ENCODE measurements around the gene LRRC36. TPM values are rescaled to one million over a fixed set of nuclear protein-coding genes. Genes with fewer than 3 reads are reported as not detected.
A peak's percentile ranks its signal among the peaks of the same experiment; 100 is the strongest.

LRRC36 gene
- polyA plus RNA-seq, 3 donors = 0.65 to 3.2 (median 1.8) TPM

- no peaks in the 10 kb centered on the region for H3K79me2 ChIP-seq (ENCODE audit: insufficient read depth, low read length)
- H3K36me3 ChIP-seq (replicated peaks in 1 of 2; ENCODE audit: control insufficient read depth in 1 of 2, insufficient read depth in 2 of 2, low read length in 2 of 2) = no peaks in the 10 kb centered on the region
- peaks cover 3% of the 10 kb centered on the region for H3K4me1 Mint-ChIP-seq
- no peak for TF ChIP-seq CTCF (IDR thresholded peaks at IDR 0.05)
- no peak overlapping the region for H3K9ac ChIP-seq (ENCODE audit: insufficient read depth, low read length, poor library complexity, severe bottlenecking)
- H4K20me1 ChIP-seq (ENCODE audit: insufficient read depth, low read length) = no peaks in the 10 kb centered on the region
- H3K27ac Mint-ChIP-seq = no peak overlapping the region
- H3K36me3 Mint-ChIP-seq = no peaks in the 10 kb centered on the region
- no peaks in the 10 kb centered on the region for H3K9me3 Mint-ChIP-seq
- no peaks in the 10 kb centered on the region for H3K27me3 ChIP-seq (ENCODE audit: control insufficient read depth in 2 of 2, insufficient read depth in 2 of 2, low read length in 2 of 2)
- no peak overlapping the region for H2AFZ ChIP-seq (ENCODE audit: insufficient read depth, low read depth, low read length, poor library complexity, severe bottlenecking)
- H3K27me3 Mint-ChIP-seq (ENCODE audit: low read depth in 3 of 3) = peaks cover 0 to 2% (median 0%) of the 10 kb centered on the region in 3 donors
- no peak overlapping the region for H3K27ac ChIP-seq (ENCODE audit: low read depth in 1 of 2, low read length in 2 of 2)
- H3K4me3 Mint-ChIP-seq = no peak overlapping the region
- H3K4me3 ChIP-seq (replicated peaks in 1 of 3; ENCODE audit: low read depth in 2 of 3, low read length in 3 of 3) = no peak overlapping the region
- intact Hi-C loops (cut with micrococcal nuclease) = loop anchor here in 1 of 2 donors (5.0 kb wide), 1 partner anchor 51 kb away; no protein-coding TSS in a partner anchor
- DNase-seq = no peak
- peaks cover 0 to 6% of the 10 kb centered on the region in 2 donors for H3K4me1 ChIP-seq (ENCODE audit: control insufficient read depth in 1 of 2, insufficient read depth in 2 of 2, low read length in 2 of 2)
- no peaks in the 10 kb centered on the region for H3K9me3 ChIP-seq (replicated peaks in 1 of 2; ENCODE audit: control insufficient read depth in 1 of 2, insufficient read depth in 1 of 2, low read length in 2 of 2)
- H3K4me2 ChIP-seq (replicated peaks; ENCODE audit: extremely low read depth, low read length, poor library complexity, severe bottlenecking) = no peak overlapping the region
- WGBS (ENCODE audit: insufficient coverage) = no CpG with 5 or more reads among the region's 3 CpGs
Observed at GRCh38 chr16:67346341-67346740, 19.7 kb downstream of the LRRC36 start.

DNA sequence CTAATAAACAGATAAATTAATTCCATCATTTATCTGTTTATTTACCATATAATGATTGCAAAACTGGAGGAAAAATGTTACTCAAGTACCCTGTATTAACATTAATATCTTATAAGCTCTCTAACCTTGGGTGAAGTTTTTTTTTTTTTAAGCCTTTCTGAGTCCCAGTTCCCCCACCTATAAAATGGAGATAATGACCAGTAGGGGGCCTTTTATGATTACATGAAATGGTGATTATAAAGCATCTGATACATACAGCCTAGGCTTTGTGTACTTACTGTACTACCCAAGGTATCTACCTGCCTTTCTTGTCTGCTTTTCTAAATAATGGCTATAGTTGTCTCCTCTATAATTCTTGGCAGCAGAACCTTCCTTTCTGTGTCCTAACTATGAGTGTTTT lies 22.6 kb downstream of the LRRC36 start:
- Histone ChIP-seq H3K27ac (ENCODE audit: low read depth in 1 of 2, low read length in 2 of 2) (no peak overlapping the region), H3K79me2 (ENCODE audit: insufficient read depth, low read length) (no peaks in the 10 kb centered on the region), H3K9ac (ENCODE audit: insufficient read depth, low read length, poor library complexity, severe bottlenecking) (no peak overlapping the region), H3K4me1 (ENCODE audit: control insufficient read depth in 1 of 2, insufficient read depth in 2 of 2, low read length in 2 of 2) (peaks cover 0 to 6% of the 10 kb centered on the region in 2 donors), H3K36me3 (replicated peaks in 1 of 2; ENCODE audit: control insufficient read depth in 1 of 2, insufficient read depth in 2 of 2, low read length in 2 of 2) (no peaks in the 10 kb centered on the region), H3K4me2 (replicated peaks; ENCODE audit: extremely low read depth, low read length, poor library complexity, severe bottlenecking) (no peak overlapping the region), H3K27me3 (ENCODE audit: control insufficient read depth in 2 of 2, insufficient read depth in 2 of 2, low read length in 2 of 2) (no peaks in the 10 kb centered on the region), H3K9me3 (replicated peaks in 1 of 2; ENCODE audit: control insufficient read depth in 1 of 2, insufficient read depth in 1 of 2, low read length in 2 of 2) (no peaks in the 10 kb centered on the region), H3K4me3 (replicated peaks in 1 of 3; ENCODE audit: low read depth in 2 of 3, low read length in 3 of 3) (no peak overlapping the region), H2AFZ (ENCODE audit: insufficient read depth, low read depth, low read length, poor library complexity, severe bottlenecking) (no peak overlapping the region), H4K20me1 (ENCODE audit: insufficient read depth, low read length) (no peaks in the 10 kb centered on the region)
- intact Hi-C loops (cut with micrococcal nuclease) = loop anchor here in 1 of 2 donors (5.0 kb wide), 1 partner anchor 48 kb away; no protein-coding TSS in a partner anchor
- Mint-ChIP-seq H3K27ac (no peak overlapping the region), H3K27me3 (ENCODE audit: low read depth in 3 of 3) (peaks cover 0 to 2% (median 2%) of the 10 kb centered on the region in 3 donors), H3K4me1 (peaks cover 3% of the 10 kb centered on the region), H3K4me3 (no peak overlapping the region), H3K9me3 (no peaks in the 10 kb centered on the region), H3K36me3 (no peaks in the 10 kb centered on the region)
- peak; percentile 69 for TF ChIP-seq CTCF (IDR thresholded peaks at IDR 0.05)
- DNase-seq = peak in 2 of 3 donors; percentile 36 to 50
